ENCODE measurements around the gene CDK1. TPM values are rescaled to one million over a fixed set of nuclear protein-coding genes. Genes with fewer than 3 reads are reported as not detected.

The CDK1 gene
- total and polyA plus RNA-seq, 2 of the 8 experiments (the other 6 are each of a cell fraction or from before 2014, with no cell fraction given), result 29.4 to 111 TPM

- no peak overlapping the region for H2BK120ac ChIP-seq (replicated peaks; ENCODE audit: low read depth, low read length)
- no peak for TF ChIP-seq TBP (IDR thresholded peaks at IDR 0.05; ENCODE audit: low read depth, low read length)
- TF ChIP-seq EZH2 (IDR thresholded peaks at IDR 0.05; ENCODE audit: low read depth, low read length, severe bottlenecking), result no peak
- TF ChIP-seq SIN3A (conservative IDR thresholded peaks at IDR 0.05 in 1 of 2, IDR thresholded peaks at IDR 0.05 in 1 of 2; ENCODE audit: low read depth in 1 of 2, low read length in 2 of 2), result no peak
- TF ChIP-seq RBBP5 (IDR thresholded peaks at IDR 0.05; ENCODE audit: borderline replicate concordance, low read depth, low read length), result no peak
- TF ChIP-seq JUN (IDR thresholded peaks at IDR 0.05; ENCODE audit: low read depth, low read length), result no peak
- no peak for TF ChIP-seq PHF8 (conservative IDR thresholded peaks at IDR 0.05; ENCODE audit: low read depth, low read length)
- TF ChIP-seq USF2 (IDR thresholded peaks at IDR 0.05; ENCODE audit: low read length), result no peak
- TF ChIP-seq CTBP2 (IDR thresholded peaks at IDR 0.05; ENCODE audit: borderline replicate concordance, insufficient read depth, insufficient read length, low read length), result no peak
- no peak for TF ChIP-seq KDM5A (IDR thresholded peaks at IDR 0.05; ENCODE audit: low read length)
- TF ChIP-seq YY1 (IDR thresholded peaks at IDR 0.05; ENCODE audit: low read depth, low read length), result no peak
- no peak for TF ChIP-seq CHD1 (IDR thresholded peaks at IDR 0.05; ENCODE audit: low read depth, low read length)
- no peak for TF ChIP-seq HDAC2 (IDR thresholded peaks at IDR 0.05; ENCODE audit: borderline replicate concordance in 1 of 2, low read depth in 2 of 2, low read length in 2 of 2)
- TF ChIP-seq BRCA1 (IDR thresholded peaks at IDR 0.05; ENCODE audit: low read depth, low read length), result no peak
Observed at GRCh38 chr10:60822809-60823208, 44.5 kb downstream of the CDK1 start.

More at GRCh38 chr10:60822809-60823208, 44.5 kb downstream of the CDK1 start:
- Histone ChIP-seq H4K8ac (ENCODE audit: extremely low read depth, insufficient read depth, low read length) (no peak overlapping the region), H3K36me3 (ENCODE audit: control insufficient read depth in 2 of 4, insufficient read depth in 4 of 4, low read length in 3 of 4) (no peaks in the 10 kb centered on the region), H3K4ac (replicated peaks; ENCODE audit: insufficient read length, low read depth, low read length) (no peak overlapping the region), H3K14ac (ENCODE audit: insufficient read length) (no peak overlapping the region), H2BK5ac (ENCODE audit: low read depth, low read length) (no peak overlapping the region), H3K27ac (ENCODE audit: low read depth, low read length) (no peak overlapping the region), H4K20me1 (replicated peaks in 1 of 2; ENCODE audit: control insufficient read depth in 1 of 2, insufficient read depth in 2 of 2, low read length in 2 of 2) (no peaks in the 10 kb centered on the region), H3K4me3 (ENCODE audit: extremely low read depth in 1 of 4, insufficient read depth in 2 of 4, low read depth in 3 of 4, low read length in 4 of 4) (no peak overlapping the region), H3K4me1 (replicated peaks in 1 of 4; ENCODE audit: control insufficient read depth in 3 of 4, insufficient read depth in 4 of 4, low read length in 3 of 4) (peaks cover 0 to 3% (median 0%) of the 10 kb centered on the region in 4 experiments; a peak in 1 of 7 replicates), H3K27me3 (replicated peaks in 1 of 4; ENCODE audit: control insufficient read depth in 3 of 4, extremely low read depth in 1 of 4, insufficient read depth in 3 of 4, low read length in 3 of 4) (no peaks in the 10 kb centered on the region), H2BK20ac (ENCODE audit: low read length) (no peak overlapping the region), H2AK5ac (ENCODE audit: low read depth, low read length) (no peak overlapping the region), H3K18ac (ENCODE audit: extremely low read depth, low read length) (no peak overlapping the region), H2AFZ (ENCODE audit: low read length) (no peak overlapping the region), H3K79me2 (ENCODE audit: control insufficient read depth in 1 of 2, insufficient read depth in 2 of 2, low read length in 2 of 2) (no peaks in the 10 kb centered on the region), H2BK12ac (ENCODE audit: low read depth, low read length) (no peak overlapping the region), H3K56ac (replicated peaks; ENCODE audit: insufficient read length, low read depth, low read length) (no peak overlapping the region), H3K4me2 (ENCODE audit: insufficient read depth in 1 of 2, low read depth in 2 of 2, low read length in 2 of 2) (no peak overlapping the region), H3K23ac (ENCODE audit: insufficient read length) (no peak overlapping the region), H2BK15ac (ENCODE audit: low read length) (no peak overlapping the region), H3K9ac (replicated peaks in 1 of 4; ENCODE audit: extremely low read depth in 1 of 4, low read depth in 3 of 4, low read length in 3 of 4) (no peak overlapping the region), H3K23me2 (ENCODE audit: low read depth, low read length) (no peaks in the 10 kb centered on the region), H4K5ac (ENCODE audit: insufficient read length, low read depth, low read length) (no peak overlapping the region), H3K9me3 (ENCODE audit: insufficient read depth in 2 of 2, low read depth in 1 of 2, low read length in 1 of 2) (no peaks in the 10 kb centered on the region), H4K91ac (replicated peaks; ENCODE audit: insufficient read length, low read length) (no peak overlapping the region), H3K79me1 (ENCODE audit: low read depth, low read length) (no peaks in the 10 kb centered on the region)
- ChIA-PET CTCF (ENCODE audit: partially characterized antibody) (interaction anchor here (1.1 to 1.3 kb wide), 2 partner anchors 73 to 317 kb away, joined by 3 read pairs; no protein-coding TSS in a partner anchor), POLR2A (ENCODE audit: partially characterized antibody) (no interaction called here)
- no peak for DNase-seq (ENCODE audit: low read depth in 1 of 2, low spot score in 2 of 2)
- no peak for FAIRE-seq
- 83% methylated on average over 4 of the region's 4 CpGs; no CpG with 5 or more reads in 1 of the 2 experiments for WGBS, 2 experiments (ENCODE audit: extremely low coverage in 1 of 2, insufficient coverage in 1 of 2, insufficient read length in 1 of 2, insufficient replicate concordance in 2 of 2, low coverage in 1 of 2, low lambda C conversion rate in 2 of 2, missing lambda C conversion rate in 1 of 2)

Measured in H1 (cell line).